Skeletal muscle tissue (tissue), 4 donors: ENCODE data around the gene NRXN3. TPM values are rescaled to one million over a fixed set of nuclear protein-coding genes. Genes with fewer than 3 reads are reported as not detected.

ENCODE experiments used
- H3K27ac ChIP-seq: one replicate; pipeline ENCODE4 v1.7.0; 2013; ENCODE audit warnings: mild to moderate bottlenecking, low read depth, low read length, inconsistent platforms
- H3K27me3 ChIP-seq, 3 donors: one replicate each; pipeline ENCODE4 v1.7.0; 2013; ENCODE audit warnings: low read length in 3 of 3; ENCODE audit not compliant: control insufficient read depth in 3 of 3, insufficient read depth in 3 of 3
- H3K36me3 ChIP-seq, 3 donors: one replicate each; pipeline ENCODE4 v1.7.0; 2013; ENCODE audit warnings: low read length in 3 of 3; ENCODE audit not compliant: control insufficient read depth in 3 of 3, insufficient read depth in 3 of 3
- H3K4me1 ChIP-seq, 3 donors: one replicate each; pipeline ENCODE4 v1.7.0; 2013; ENCODE audit warnings: low read length in 3 of 3, mild to moderate bottlenecking in 3 of 3; ENCODE audit not compliant: control insufficient read depth in 3 of 3, insufficient read depth in 3 of 3
- H3K4me3 ChIP-seq, 3 donors: one replicate each; pipeline ENCODE4 v1.7.0; 2013; ENCODE audit warnings: low read length in 3 of 3
- H3K9ac ChIP-seq, 3 donors: one replicate each; pipeline ENCODE4 v1.7.0; 2013; ENCODE audit warnings: low read length in 3 of 3, mild to moderate bottlenecking in 3 of 3, moderate library complexity in 2 of 3, low read depth in 1 of 3
- H3K9me3 ChIP-seq, 3 donors: one replicate each; pipeline ENCODE4 v1.7.0; 2013; ENCODE audit warnings: low read length in 3 of 3; ENCODE audit not compliant: control insufficient read depth in 3 of 3
- total RNA-seq: library from RNA; depleted of rRNA; stranded (reverse); fragments of >200 nt; gene quantifications from one replicate; pipeline ENCODE4 v1.2.3, GENCODE V29; 2014
- donor health status: Osteomylitis.

Gene NRXN3
- total RNA-seq, 1 donor from 2014 or later: 0.52 TPM

DNA sequence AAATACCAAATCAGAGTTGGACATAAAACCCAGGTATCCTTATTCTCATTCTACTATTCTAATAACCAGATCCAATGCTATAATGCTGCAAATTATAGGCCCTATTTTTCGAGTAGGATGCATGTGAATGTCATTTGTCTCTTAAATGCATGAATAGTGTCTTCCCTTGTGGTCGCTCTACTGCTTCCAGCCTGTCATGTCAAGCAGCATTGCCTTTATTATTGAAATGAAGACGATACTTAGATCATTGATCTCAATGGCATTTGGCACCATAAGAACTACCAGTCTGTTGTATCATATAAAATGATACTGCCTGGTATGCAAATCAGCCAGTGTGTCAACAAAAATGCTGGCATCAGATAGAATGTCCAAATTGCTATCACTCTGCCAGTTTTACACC lies 1392.0 kb downstream of the NRXN3 start:
- H3K27me3 ChIP-seq: no peaks in the 10 kb centered on the region
- no peak overlapping the region for H3K4me3 ChIP-seq
- H3K9me3 ChIP-seq: no peaks in the 10 kb centered on the region
- no peak overlapping the region for H3K9ac ChIP-seq
- H3K36me3 ChIP-seq: no peaks in the 10 kb centered on the region
- no peak overlapping the region for H3K27ac ChIP-seq
- no peaks in the 10 kb centered on the region for H3K4me1 ChIP-seq

DNA sequence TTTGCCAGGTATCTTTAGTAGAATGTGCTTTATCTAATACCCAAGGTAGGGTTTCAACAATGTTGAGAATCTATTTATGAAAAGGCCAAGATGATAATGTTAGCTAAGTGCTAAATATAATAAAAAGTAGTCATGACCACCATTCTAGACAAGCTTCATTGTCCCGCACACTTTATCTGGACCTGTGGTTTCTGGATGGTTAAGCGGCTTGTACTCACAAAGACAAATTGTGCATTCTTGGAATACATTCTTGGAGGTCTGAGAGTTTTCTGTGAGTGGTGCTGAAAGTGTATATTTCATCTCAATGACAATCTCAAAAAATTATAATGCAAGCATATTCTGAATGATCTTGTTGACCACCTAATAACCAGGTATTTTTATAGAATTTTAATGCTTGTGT lies 1394.2 kb downstream of the NRXN3 start:
- H3K27me3 ChIP-seq: no peaks in the 10 kb centered on the region
- no peak overlapping the region for H3K27ac ChIP-seq
- H3K4me3 ChIP-seq: no peak overlapping the region
- no peaks in the 10 kb centered on the region for H3K36me3 ChIP-seq
- H3K4me1 ChIP-seq: no peaks in the 10 kb centered on the region
- no peaks in the 10 kb centered on the region for H3K9me3 ChIP-seq
- H3K9ac ChIP-seq: no peak overlapping the region

DNA sequence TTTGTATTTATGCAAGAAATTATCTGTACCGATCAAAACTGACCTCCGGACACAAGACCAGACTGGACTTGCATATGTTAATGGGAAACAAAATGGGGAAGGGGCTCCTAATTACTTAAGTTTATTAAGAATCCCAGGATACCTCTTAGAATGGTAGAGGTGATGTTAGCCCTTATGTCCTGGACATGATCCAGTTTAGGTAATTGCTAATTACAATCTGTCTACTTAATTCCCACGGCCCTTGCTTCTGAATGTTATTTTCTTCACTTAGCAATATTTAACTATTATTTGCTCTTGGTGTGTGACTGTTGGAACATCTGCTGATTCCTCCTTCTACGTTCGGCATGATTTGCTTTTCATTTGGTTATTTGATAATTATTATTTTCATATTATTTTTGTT lies 1397.1 kb downstream of the NRXN3 start:
- Histone ChIP-seq H3K27ac (no peak overlapping the region), H3K36me3 (no peaks in the 10 kb centered on the region), H3K4me3 (no peak overlapping the region), H3K4me1 (peaks cover 0 to 8% (median 2%) of the 10 kb centered on the region in 3 donors), H3K9ac (no peak overlapping the region), H3K9me3 (no peaks in the 10 kb centered on the region), H3K27me3 (no peaks in the 10 kb centered on the region)

DNA sequence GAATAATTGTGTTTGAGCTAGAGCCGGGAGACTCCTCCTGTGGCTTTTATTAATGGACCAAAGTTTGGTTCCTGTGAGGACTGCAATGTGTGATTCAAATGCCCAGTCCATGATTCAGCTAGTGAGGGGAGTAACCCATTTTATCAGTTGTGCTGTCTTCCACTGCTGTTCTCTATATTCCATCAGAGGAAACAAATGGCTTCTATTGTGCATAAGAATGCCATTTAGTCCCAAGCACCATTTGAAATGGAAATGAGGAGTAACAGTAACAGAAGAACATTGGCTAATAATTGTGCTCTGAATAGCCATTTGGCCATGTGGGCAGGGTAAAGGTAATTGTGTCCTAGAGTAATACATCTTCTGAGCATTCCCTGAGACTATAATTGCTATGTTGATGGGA lies 1398.4 kb downstream of the NRXN3 start:
- no peaks in the 10 kb centered on the region for H3K9me3 ChIP-seq

DNA sequence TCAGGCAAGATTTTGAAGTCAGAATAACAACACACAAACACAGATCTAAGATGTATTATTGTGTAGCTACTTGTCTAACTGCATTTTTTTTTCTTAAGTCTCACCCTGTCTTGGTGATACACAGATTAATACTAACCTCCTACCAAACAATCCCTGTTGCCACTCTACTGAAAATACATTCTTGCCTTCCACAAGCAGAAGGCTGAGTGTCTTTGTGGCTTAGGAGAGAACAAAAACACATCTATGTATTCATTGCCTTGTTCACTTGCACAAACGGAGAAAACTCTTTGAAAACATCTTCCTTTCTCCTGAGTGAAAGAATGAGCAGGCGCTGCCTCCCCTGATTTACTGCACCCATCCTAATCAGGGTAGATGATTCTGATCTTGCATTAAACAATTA lies 1398.9 kb downstream of the NRXN3 start:
- H3K4me1 ChIP-seq: peaks cover 0 to 8% (median 2%) of the 10 kb centered on the region in 3 donors
- H3K4me3 ChIP-seq: no peak overlapping the region
- no peaks in the 10 kb centered on the region for H3K9me3 ChIP-seq
- H3K36me3 ChIP-seq: no peaks in the 10 kb centered on the region
- H3K27me3 ChIP-seq: no peaks in the 10 kb centered on the region
- H3K27ac ChIP-seq: no peak overlapping the region
- no peak overlapping the region for H3K9ac ChIP-seq

More for the DNA sequence above, 1398.4 kb downstream of the NRXN3 start:
- Histone ChIP-seq H3K4me3 (no peak overlapping the region), H3K27ac (no peak overlapping the region), H3K36me3 (no peaks in the 10 kb centered on the region), H3K27me3 (no peaks in the 10 kb centered on the region), H3K9ac (no peak overlapping the region), H3K4me1 (peaks cover 0 to 8% (median 2%) of the 10 kb centered on the region in 3 donors)

DNA sequence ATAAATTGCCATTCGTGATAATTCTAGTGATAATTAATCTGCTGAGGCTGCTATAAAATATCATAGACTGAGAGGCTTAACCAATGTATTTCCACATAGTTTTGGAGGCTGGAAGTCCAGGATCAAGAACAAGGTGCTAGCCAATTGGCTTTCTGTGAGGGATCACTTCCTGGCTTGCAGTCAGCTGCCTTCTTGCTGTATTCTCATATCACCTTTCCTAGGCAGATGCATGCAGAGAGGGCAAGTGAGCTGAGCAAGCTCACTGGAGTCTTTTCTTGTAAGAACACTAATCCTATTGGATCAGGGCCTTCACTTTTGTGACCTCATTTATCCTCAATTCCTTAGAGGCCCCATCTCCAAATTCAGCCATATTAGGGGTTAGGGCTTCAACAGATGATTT lies 1400.5 kb downstream of the NRXN3 start:
- no peaks in the 10 kb centered on the region for H3K27me3 ChIP-seq

DNA sequence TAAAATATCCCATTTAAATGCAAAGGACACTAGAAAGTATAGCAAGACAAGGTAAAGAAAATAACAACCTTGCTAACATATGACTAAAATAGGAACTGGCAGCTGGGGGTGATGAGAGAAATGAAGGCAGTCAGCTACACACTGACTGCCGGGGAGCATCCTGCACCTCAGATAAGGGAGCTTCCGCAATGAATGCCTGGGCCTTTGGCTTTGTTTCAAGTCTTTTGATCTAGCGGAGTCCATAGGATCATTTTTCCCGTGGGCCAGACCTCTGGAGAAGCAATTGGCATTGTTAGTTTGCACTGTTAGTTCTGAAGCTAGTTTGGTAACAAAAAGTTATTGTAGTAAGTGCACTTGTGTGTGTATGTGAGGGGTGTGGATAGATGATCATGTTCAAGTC lies 1401.2 kb downstream of the NRXN3 start:
- Histone ChIP-seq H3K36me3 (no peaks in the 10 kb centered on the region), H3K4me1 (peaks cover 0 to 14% (median 8%) of the 10 kb centered on the region in 3 donors), H3K27ac (no peak overlapping the region), H3K4me3 (no peak overlapping the region), H3K9me3 (no peaks in the 10 kb centered on the region), H3K9ac (no peak overlapping the region), H3K27me3 (no peaks in the 10 kb centered on the region)

More for the DNA sequence above, 1400.5 kb downstream of the NRXN3 start:
- Histone ChIP-seq H3K4me1 (peaks cover 0 to 8% (median 2%) of the 10 kb centered on the region in 3 donors), H3K36me3 (no peaks in the 10 kb centered on the region), H3K27ac (no peak overlapping the region), H3K4me3 (no peak overlapping the region), H3K9me3 (no peaks in the 10 kb centered on the region), H3K9ac (no peak overlapping the region)

DNA sequence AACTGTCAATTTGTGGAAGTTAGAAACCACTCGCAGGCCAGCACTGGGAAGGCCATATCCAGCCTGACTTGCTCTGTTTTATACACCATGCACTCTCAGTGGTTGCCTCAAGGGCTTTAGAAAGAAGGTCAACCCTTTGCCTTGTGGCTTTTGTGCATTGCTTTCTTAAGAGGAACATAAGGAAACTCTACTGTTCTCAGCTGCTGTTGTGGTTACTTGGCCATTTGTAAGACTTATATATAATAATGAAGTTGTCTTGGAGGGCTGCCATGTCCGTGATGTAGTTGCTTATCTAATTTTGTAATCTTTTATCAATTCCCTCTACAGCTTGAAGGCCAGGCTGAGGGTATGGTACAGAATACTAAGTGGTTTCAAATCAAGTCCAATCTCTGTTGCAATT lies 1403.3 kb downstream of the NRXN3 start:
- Histone ChIP-seq H3K9ac (no peak overlapping the region), H3K36me3 (no peaks in the 10 kb centered on the region), H3K27me3 (no peaks in the 10 kb centered on the region), H3K4me3 (no peak overlapping the region), H3K4me1 (peaks cover 0 to 14% (median 8%) of the 10 kb centered on the region in 3 donors), H3K27ac (no peak overlapping the region), H3K9me3 (no peaks in the 10 kb centered on the region)

DNA sequence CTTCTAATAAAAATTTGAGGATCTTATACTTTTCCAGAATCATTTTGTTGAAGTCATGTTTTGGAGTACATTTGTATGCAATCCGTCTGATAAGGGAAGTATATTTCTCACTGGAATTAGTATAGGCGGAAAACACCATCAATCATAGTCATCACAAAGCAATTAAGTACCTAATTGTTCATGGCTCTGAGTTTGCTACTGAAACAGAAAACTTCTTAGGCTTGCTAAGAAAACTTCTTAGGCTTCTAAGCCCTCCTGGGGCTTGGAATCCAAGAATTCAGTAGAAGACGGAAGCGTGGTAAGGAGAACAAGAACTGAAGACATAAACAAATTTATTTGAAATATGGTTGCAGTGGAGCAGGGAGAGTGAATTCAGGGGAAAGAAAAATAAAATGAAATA lies 1404.9 kb downstream of the NRXN3 start:
- no peaks in the 10 kb centered on the region for H3K27me3 ChIP-seq
- H3K9ac ChIP-seq: no peak overlapping the region
- no peak overlapping the region for H3K27ac ChIP-seq
- H3K36me3 ChIP-seq: no peaks in the 10 kb centered on the region
- H3K9me3 ChIP-seq: no peaks in the 10 kb centered on the region
- no peak overlapping the region for H3K4me3 ChIP-seq
- peaks cover 0 to 14% (median 8%) of the 10 kb centered on the region in 3 donors for H3K4me1 ChIP-seq

DNA sequence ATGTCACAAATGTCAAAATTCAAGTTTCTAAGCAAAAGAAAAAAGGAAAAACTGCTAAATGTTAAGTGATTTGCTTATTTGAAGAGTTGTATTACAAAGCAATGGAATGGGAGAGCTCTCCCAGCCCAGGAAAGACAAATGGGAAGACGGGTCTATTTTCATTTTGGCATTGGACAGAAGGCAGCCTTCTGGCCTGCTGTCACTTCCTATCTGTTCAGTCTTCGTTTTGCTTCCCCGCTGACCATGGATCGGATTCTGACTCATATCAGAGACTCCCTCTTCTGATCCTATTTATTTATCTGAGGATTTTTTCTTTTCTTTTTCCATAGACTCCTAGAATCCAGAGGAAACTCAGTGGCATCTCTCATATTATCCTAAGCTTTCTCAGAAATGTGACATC lies 1406.3 kb downstream of the NRXN3 start:
- H3K4me3 ChIP-seq: peak overlapping the region in 1 of 3 donors; percentile 16
- peak overlapping the region in 1 of 3 donors; percentile 26 for H3K9ac ChIP-seq
- H3K9me3 ChIP-seq: no peaks in the 10 kb centered on the region
- H3K27ac ChIP-seq: peak overlapping the region; percentile 37
- peaks cover 0 to 6% (median 5%) of the 10 kb centered on the region in 3 donors for H3K4me1 ChIP-seq
- H3K36me3 ChIP-seq: no peaks in the 10 kb centered on the region
- no peaks in the 10 kb centered on the region for H3K27me3 ChIP-seq

DNA sequence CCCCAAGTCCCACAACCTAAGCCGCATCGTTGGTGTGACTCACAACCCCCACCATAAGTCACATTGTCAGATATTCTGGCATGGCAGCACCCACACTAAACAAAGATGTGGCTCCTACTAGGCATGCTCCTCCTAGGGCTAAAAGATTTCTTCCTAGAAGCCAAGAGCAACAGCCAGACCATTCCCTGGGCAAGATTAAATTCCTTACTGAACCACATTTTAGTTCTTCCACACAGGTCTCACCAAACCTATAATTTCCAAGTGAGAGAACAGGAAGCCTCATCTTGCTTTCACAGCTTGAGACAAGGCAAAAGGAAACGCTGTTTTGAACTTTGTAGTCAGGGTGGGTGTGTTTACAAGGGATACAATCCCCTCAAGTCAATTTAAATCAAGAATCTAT lies 1408.3 kb downstream of the NRXN3 start:
- H3K9ac ChIP-seq: no peak overlapping the region
- H3K36me3 ChIP-seq: no peaks in the 10 kb centered on the region
- H3K27me3 ChIP-seq: no peaks in the 10 kb centered on the region
- no peak overlapping the region for H3K27ac ChIP-seq
- no peak overlapping the region for H3K4me3 ChIP-seq
- H3K4me1 ChIP-seq: peaks cover 0 to 5% (median 5%) of the 10 kb centered on the region in 3 donors
- H3K9me3 ChIP-seq: no peaks in the 10 kb centered on the region
